ENCODE measurements around the gene PSAP. TPM values are rescaled to one million over a fixed set of nuclear protein-coding genes. Genes with fewer than 3 reads are reported as not detected.
A peak's percentile ranks its signal among the peaks of the same experiment; 100 is the strongest.
"Not testable (repeated sequence)": the region's sequence is repeated elsewhere in the genome, so short reads cannot be mapped to it uniquely, and the experiment has no call there.

PSAP gene
- polyA plus RNA-seq, 1 donor = 540 TPM

DNA sequence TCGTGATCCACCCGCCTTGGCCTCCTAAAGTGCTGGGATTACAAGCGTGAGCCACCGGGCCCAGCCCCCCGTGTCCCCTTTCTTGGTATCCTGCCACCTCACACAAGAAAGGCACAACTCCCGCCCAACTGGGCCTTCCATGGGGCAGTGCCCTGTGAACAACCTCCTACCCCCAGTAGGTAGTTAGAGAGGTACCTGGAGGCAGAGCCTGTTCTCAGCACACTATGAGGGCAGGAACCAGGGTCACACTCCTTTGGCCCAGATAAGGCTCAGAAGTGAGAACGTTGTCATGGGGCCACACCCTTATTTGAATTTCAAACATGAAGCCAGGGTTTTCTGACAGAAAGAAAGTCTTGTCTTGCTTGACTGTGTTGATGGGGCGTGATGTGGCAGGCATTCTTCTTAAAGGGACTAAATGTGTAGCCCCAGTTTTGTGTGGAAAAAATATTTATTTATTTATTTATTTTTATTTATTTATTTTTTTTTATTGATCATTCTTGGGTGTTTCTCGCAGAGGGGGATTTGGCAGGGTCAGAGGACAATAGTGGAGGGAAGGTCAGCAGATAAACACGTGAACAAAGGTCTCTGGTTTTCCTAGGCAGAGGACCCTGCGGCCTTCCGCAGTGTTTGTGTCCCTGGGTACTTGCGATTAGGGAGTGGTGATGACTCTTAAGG lies 23.8 kb upstream of the PSAP start:
- H3K4me1 ChIP-seq (ENCODE audit: control insufficient read depth, insufficient read depth, low read length); DNase-seq; H3K4me3 ChIP-seq (ENCODE audit: low read length); H3K27me3 ChIP-seq (ENCODE audit: control insufficient read depth, insufficient read depth, low read length); H3K27ac ChIP-seq (ENCODE audit: low read length); H3K36me3 ChIP-seq (ENCODE audit: control insufficient read depth, insufficient read depth, low read length); H3K9me3 ChIP-seq (ENCODE audit: control insufficient read depth, low read depth, low read length): not testable (repeated sequence)
- WGBS (ENCODE audit: insufficient coverage, low lambda C conversion rate) = no CpG with 5 or more reads among the region's 13 CpGs

DNA sequence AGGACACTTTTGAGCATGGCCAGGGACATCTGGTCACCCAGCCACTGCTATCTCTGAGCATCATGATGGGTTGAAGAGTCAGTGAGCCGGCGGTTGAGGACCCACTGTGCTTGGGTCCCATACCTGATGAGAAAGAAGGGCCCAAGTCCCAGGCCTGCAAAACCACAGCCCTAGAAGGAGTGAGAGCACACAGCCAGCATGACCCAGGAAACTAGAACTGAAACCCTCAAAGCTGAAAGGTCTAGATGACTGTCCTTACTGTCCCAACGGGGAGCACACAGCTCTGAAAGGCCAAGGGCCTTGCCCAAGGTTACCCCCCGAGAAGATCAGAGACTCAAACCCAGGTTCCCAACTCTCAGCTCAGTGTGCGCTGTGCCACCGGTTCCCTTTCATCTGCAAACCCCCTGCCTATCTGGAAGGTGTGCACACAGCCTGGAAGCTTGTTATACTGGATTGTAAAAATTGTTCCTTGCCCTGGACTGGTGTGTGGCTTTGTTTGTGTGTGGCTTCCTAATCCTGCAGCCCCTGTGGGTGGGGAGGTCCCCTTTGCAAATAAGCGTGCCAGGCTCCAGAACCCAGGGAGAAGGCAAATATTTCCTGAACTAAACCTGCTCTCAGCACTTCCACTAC lies 22.6 kb upstream of the PSAP start:
- no CpG with 5 or more reads among the region's 7 CpGs for WGBS (ENCODE audit: insufficient coverage, low lambda C conversion rate)
- H3K4me1 ChIP-seq (ENCODE audit: control insufficient read depth, insufficient read depth, low read length) = no peaks in the 10 kb centered on the region
- DNase-seq = no peak
- no peaks in the 10 kb centered on the region for H3K27me3 ChIP-seq (ENCODE audit: control insufficient read depth, insufficient read depth, low read length)
- no peaks in the 10 kb centered on the region for H3K36me3 ChIP-seq (ENCODE audit: control insufficient read depth, insufficient read depth, low read length)
- H3K27ac ChIP-seq (ENCODE audit: low read length) = no peak overlapping the region
- H3K9me3 ChIP-seq (ENCODE audit: control insufficient read depth, low read depth, low read length) = peaks cover 4% of the 10 kb centered on the region
- H3K4me3 ChIP-seq (ENCODE audit: low read length) = no peak overlapping the region

DNA sequence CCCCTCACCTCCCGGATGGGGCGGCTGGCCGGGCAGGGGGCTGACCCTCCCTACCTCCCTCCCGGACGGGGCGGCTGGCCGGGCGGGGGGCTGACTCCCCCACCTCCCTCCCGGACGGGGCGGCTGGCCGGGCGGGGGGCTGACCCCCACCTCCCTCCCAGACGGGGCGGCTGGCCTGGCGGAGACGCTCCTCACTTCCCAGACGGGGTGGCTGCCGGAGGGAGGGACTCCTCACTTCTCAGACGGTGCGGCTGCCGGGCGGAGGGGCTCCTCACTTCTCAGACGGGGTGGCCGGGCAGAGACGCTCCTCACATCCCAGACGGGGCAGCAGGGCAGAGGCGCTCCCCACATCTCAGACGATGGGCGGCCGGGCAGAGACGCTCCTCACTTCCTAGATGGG lies 18.6 kb upstream of the PSAP start:
- H3K27me3 ChIP-seq (ENCODE audit: control insufficient read depth, insufficient read depth, low read length); H3K36me3 ChIP-seq (ENCODE audit: control insufficient read depth, insufficient read depth, low read length); H3K4me1 ChIP-seq (ENCODE audit: control insufficient read depth, insufficient read depth, low read length); H3K27ac ChIP-seq (ENCODE audit: low read length); DNase-seq; H3K4me3 ChIP-seq (ENCODE audit: low read length); H3K9me3 ChIP-seq (ENCODE audit: control insufficient read depth, low read depth, low read length): not testable (repeated sequence)
- WGBS (ENCODE audit: insufficient coverage, low lambda C conversion rate) = no CpG with 5 or more reads among the region's 32 CpGs

DNA sequence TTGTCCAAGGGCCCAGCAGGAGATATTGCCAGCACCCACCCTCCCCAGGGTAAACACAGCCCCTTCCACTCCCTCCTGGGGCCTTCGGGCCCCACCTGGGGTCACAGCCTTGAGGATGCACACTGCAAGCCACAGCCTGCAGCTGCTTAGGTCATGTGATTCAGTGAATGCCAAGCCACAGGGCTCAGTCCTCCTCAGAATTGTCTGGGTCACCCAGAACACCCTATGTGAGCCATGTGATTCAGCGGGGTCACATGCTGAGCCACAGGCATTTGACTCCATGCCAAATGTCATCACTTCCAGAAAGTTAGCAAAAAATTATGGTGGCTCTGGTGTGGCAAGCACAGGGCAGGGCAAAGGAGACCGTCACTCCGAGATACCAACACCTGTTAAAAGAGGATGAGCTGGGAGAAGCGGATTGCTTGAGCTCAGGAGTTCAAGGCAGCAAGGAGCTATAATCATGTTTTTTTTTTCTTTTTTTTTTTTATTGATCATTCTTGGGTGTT lies 17.2 kb upstream of the PSAP start:
- peak; percentile 48 to 79 for DNase-seq
- H3K9me3 ChIP-seq (ENCODE audit: control insufficient read depth, low read depth, low read length) = no peaks in the 10 kb centered on the region
- no peak overlapping the region for H3K27ac ChIP-seq (ENCODE audit: low read length)
- no peaks in the 10 kb centered on the region for H3K27me3 ChIP-seq (ENCODE audit: control insufficient read depth, insufficient read depth, low read length)
- WGBS (ENCODE audit: insufficient coverage, low lambda C conversion rate) = no CpG with 5 or more reads among the region's 5 CpGs
- peaks cover 5% of the 10 kb centered on the region for H3K4me1 ChIP-seq (ENCODE audit: control insufficient read depth, insufficient read depth, low read length)
- H3K4me3 ChIP-seq (ENCODE audit: low read length) = no peak overlapping the region
- no peaks in the 10 kb centered on the region for H3K36me3 ChIP-seq (ENCODE audit: control insufficient read depth, insufficient read depth, low read length)

DNA sequence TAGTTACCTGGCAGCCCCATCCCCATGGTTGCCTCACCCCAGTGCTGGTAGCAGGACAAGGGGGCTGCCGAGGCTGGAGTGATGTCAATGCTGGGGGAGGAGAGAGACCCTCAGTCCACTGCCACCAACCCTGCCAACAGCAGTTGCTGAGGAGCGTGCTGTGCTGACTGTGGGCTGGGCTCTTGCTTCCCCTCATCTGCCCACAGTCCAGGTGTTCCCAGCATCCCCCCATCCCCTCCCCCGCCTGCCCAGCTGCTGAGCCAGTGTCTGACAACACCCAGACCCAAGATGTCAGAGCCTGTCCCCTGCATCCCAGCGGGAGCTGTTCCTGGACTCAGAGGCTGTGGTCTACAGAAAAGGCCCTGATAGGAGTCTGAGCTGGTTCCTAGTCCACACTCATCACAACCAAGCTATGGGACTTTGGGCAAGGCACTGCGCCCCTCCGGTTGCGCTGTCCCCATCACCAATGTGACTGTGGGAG lies 14.6 kb upstream of the PSAP start:
- H3K4me3 ChIP-seq (ENCODE audit: low read length) = no peak overlapping the region
- H3K9me3 ChIP-seq (ENCODE audit: control insufficient read depth, low read depth, low read length) = no peaks in the 10 kb centered on the region
- DNase-seq = no peak
- H3K27me3 ChIP-seq (ENCODE audit: control insufficient read depth, insufficient read depth, low read length) = no peaks in the 10 kb centered on the region
- no peaks in the 10 kb centered on the region for H3K36me3 ChIP-seq (ENCODE audit: control insufficient read depth, insufficient read depth, low read length)
- H3K4me1 ChIP-seq (ENCODE audit: control insufficient read depth, insufficient read depth, low read length) = peaks cover 5% of the 10 kb centered on the region
- WGBS (ENCODE audit: insufficient coverage, low lambda C conversion rate) = no CpG with 5 or more reads among the region's 7 CpGs
- H3K27ac ChIP-seq (ENCODE audit: low read length) = no peak overlapping the region

DNA sequence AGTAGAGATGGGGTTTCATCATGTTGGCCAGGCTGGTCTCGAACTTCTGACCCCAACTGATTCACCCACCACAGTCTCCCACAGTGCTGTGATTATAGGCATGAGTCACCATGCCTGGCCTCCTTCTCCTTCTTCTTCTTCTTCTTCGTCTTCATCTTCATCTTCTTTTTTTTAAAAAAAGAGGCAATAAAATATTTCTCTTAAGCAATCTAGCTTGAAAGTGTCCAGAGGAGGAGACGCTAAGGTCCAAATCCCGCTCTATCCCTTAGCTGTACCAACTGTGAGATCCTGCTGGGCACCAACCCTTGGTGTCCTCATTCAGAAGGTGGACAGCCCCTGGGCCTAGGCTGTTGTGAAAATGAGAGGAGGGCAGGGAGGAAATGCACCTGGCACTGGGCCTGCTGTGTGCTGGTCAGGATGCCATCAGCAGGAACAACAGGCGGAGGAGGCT lies 13.9 kb upstream of the PSAP start:
- H3K9me3 ChIP-seq (ENCODE audit: control insufficient read depth, low read depth, low read length) = no peaks in the 10 kb centered on the region
- no peak overlapping the region for H3K27ac ChIP-seq (ENCODE audit: low read length)
- peaks cover 5% of the 10 kb centered on the region for H3K4me1 ChIP-seq (ENCODE audit: control insufficient read depth, insufficient read depth, low read length)
- H3K36me3 ChIP-seq (ENCODE audit: control insufficient read depth, insufficient read depth, low read length) = no peaks in the 10 kb centered on the region
- WGBS (ENCODE audit: insufficient coverage, low lambda C conversion rate) = no CpG with 5 or more reads among the region's 5 CpGs
- H3K27me3 ChIP-seq (ENCODE audit: control insufficient read depth, insufficient read depth, low read length) = no peaks in the 10 kb centered on the region
- H3K4me3 ChIP-seq (ENCODE audit: low read length) = no peak overlapping the region
- DNase-seq = no peak

DNA sequence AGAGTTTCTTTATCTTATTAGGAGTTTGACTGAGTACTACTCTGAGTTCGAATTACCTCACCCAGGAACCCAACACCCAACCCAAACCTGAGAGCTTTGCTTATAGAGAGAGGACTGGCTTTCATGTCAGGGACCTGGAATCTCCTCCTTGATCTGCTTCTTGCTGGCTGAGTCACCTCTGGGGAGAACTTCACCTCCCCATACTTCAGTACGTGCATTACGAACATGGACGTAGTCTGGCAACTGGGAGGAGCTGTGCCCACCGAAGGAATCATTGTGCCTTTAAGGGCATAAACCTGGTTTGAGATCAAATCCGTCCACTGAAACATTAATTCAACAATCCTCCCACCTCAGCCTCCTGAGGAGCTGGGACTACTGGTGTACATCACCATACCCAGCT lies 12.2 kb upstream of the PSAP start:
- no CpG with 5 or more reads among the region's 6 CpGs for WGBS (ENCODE audit: insufficient coverage, low lambda C conversion rate)
- Histone ChIP-seq H3K4me1 (ENCODE audit: control insufficient read depth, insufficient read depth, low read length) (peaks cover 5% of the 10 kb centered on the region), H3K27me3 (ENCODE audit: control insufficient read depth, insufficient read depth, low read length) (no peaks in the 10 kb centered on the region), H3K27ac (ENCODE audit: low read length) (no peak overlapping the region), H3K9me3 (ENCODE audit: control insufficient read depth, low read depth, low read length) (no peaks in the 10 kb centered on the region), H3K36me3 (ENCODE audit: control insufficient read depth, insufficient read depth, low read length) (no peaks in the 10 kb centered on the region), H3K4me3 (ENCODE audit: low read length) (no peak overlapping the region)
- no peak for DNase-seq

DNA sequence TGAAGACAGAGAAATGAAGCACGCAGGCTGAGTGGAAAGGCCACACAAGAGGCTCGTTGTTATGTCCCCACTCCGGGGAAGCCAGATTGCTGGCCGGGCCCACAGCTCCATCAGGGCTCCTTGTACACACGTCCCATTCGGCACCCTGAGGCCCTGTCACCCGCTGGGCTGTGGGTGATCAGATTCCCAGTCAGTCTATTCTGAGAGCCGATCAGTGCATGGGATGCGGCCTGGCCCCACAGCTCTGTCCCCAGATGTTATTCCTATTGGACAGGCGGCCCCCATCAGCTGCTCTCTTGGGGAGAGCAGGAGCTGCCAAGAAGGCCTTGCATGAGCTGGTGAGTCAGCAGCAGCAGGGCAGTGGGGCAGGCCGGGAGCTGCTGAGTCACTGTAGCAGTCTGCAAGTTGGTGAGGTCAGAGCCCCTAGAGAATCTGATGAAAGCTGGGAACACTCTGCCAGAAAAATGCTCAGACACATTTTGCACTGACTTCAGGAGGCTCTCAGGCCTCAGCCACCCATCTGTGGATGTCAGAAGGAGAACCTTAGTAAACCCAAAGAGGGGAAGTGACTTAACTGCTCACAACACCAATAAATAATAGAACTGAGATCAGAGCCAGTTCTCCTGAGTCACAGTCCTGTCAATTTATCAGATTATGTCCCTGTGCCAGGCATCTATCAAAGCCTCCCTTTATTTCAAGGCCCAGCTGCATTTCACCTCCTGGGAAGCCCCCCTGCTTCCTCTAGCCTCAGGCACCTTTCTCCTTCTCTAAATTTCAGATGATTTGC lies 9.4 kb upstream of the PSAP start:
- Histone ChIP-seq H3K27ac (ENCODE audit: low read length) (peak overlapping the region; percentile 35), H3K4me1 (ENCODE audit: control insufficient read depth, insufficient read depth, low read length) (no peaks in the 10 kb centered on the region), H3K9me3 (ENCODE audit: control insufficient read depth, low read depth, low read length) (no peaks in the 10 kb centered on the region), H3K36me3 (ENCODE audit: control insufficient read depth, insufficient read depth, low read length) (no peaks in the 10 kb centered on the region), H3K27me3 (ENCODE audit: control insufficient read depth, insufficient read depth, low read length) (no peaks in the 10 kb centered on the region), H3K4me3 (ENCODE audit: low read length) (no peak overlapping the region)
- DNase-seq = peak; percentile 76 to 78
- WGBS (ENCODE audit: insufficient coverage, low lambda C conversion rate) = no CpG with 5 or more reads among the region's 11 CpGs

DNA sequence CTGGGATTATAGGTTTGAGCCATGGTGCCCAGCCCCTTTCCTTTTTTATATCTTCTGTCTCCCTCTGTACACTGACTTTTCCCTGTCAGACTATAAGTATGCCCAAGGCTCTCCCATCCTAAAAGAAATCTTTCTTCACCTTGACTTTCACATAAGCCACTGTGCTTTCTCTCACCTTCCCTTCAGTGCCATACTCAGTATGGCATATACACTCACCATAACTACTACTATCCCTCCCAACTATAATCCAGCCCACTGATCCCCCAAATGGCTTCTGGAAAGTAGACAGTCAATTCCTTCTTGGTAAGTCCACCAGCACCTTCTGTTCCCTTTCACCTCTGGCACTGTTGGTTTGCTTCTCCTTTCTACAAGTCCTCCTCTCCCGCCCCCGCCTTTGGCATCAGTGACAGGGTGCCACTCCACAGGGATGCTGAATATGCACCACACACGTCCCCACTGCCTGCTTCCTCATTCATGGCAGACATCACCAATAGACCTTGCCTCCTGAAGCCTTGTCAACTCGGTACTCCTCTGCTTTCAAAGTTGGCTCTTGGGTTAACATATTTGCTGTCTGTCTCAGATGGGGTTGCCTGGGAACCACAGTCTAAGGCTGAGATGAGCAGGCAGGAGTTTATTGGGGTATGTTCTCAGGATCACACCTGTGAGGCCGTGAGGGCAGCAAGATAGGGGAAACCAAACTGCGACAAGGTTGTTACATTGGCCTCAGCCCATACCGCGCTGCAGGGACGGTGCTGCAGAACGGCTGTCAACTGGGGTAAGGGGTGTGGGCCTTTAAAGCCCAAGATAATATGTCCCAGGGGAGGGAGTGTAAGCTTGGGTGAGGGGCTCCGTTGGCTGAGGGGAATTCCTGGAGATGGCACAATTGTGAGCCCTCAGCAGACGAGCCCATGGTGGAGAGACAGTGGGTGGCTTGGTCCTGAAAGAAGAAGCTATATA lies 7.2 kb upstream of the PSAP start:
- WGBS (ENCODE audit: insufficient coverage, low lambda C conversion rate) = no CpG with 5 or more reads among the region's 12 CpGs
- no peak overlapping the region for H3K4me3 ChIP-seq (ENCODE audit: low read length)
- no peak for DNase-seq

More for the DNA sequence above, 7.2 kb upstream of the PSAP start:
- Histone ChIP-seq H3K9me3 (ENCODE audit: control insufficient read depth, low read depth, low read length) (no peaks in the 10 kb centered on the region), H3K36me3 (ENCODE audit: control insufficient read depth, insufficient read depth, low read length) (no peaks in the 10 kb centered on the region), H3K27me3 (ENCODE audit: control insufficient read depth, insufficient read depth, low read length) (no peaks in the 10 kb centered on the region), H3K4me1 (ENCODE audit: control insufficient read depth, insufficient read depth, low read length) (no peaks in the 10 kb centered on the region), H3K27ac (ENCODE audit: low read length) (no peak overlapping the region)

Measured in large intestine (tissue), 3 donors.